ENCODE results near the gene PSMB11.

PSMB11 gene

DNA sequence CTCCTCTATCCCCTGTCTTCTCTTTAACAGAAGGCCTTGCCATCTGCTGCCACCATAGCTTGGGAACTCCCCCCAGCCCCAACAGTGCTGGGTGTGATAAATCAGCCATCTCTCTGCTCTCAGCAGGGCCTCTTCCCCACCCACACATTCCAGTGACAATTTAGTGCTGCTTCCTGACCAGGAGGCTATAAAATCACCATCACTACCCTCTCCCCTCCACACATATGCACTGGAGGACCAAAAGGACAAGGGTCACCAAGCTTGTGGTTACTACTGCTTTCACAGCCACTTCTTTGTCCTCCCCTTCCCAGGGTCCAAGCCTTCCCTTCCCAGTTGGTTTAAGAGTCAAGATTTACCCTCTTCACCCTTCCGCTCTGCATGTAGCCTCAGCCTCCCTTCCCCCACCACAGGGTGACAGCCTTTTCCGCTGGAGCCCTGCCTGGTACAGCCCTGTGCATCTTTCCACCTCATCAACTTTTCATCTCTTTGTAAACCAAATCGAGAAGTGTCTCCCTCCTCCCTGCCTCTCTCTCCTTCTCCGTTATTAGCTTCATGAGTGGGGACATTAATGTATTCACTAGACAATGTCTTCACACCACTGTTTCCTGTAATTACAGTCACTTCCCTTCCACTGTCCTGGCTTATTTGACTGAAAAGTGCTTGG is 16.7 kb upstream of the PSMB11 start:
- TF ChIP-seq FOXP2 (optimal IDR thresholded peaks at IDR 0.05; ENCODE audit: borderline replicate concordance, extremely low read depth, extremely low read length, insufficient read depth) (no peak), SIN3A (IDR thresholded peaks at IDR 0.05; ENCODE audit: borderline replicate concordance, insufficient read depth, low read length) (no peak)
- TF ChIP-seq, protein P1, sequence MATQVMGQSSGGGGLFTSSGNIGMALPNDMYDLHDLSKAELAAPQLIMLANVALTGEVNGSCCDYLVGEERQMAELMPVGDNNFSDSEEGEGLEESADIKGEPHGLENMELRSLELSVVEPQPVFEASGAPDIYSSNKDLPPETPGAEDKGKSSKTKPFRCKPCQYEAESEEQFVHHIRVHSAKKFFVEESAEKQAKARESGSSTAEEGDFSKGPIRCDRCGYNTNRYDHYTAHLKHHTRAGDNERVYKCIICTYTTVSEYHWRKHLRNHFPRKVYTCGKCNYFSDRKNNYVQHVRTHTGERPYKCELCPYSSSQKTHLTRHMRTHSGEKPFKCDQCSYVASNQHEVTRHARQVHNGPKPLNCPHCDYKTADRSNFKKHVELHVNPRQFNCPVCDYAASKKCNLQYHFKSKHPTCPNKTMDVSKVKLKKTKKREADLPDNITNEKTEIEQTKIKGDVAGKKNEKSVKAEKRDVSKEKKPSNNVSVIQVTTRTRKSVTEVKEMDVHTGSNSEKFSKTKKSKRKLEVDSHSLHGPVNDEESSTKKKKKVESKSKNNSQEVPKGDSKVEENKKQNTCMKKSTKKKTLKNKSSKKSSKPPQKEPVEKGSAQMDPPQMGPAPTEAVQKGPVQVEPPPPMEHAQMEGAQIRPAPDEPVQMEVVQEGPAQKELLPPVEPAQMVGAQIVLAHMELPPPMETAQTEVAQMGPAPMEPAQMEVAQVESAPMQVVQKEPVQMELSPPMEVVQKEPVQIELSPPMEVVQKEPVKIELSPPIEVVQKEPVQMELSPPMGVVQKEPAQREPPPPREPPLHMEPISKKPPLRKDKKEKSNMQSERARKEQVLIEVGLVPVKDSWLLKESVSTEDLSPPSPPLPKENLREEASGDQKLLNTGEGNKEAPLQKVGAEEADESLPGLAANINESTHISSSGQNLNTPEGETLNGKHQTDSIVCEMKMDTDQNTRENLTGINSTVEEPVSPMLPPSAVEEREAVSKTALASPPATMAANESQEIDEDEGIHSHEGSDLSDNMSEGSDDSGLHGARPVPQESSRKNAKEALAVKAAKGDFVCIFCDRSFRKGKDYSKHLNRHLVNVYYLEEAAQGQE (IDR thresholded peaks at IDR 0.05; ENCODE audit: insufficient read depth in 1 of 2, low read depth in 2 of 2, low read length in 2 of 2), result no peak

DNA sequence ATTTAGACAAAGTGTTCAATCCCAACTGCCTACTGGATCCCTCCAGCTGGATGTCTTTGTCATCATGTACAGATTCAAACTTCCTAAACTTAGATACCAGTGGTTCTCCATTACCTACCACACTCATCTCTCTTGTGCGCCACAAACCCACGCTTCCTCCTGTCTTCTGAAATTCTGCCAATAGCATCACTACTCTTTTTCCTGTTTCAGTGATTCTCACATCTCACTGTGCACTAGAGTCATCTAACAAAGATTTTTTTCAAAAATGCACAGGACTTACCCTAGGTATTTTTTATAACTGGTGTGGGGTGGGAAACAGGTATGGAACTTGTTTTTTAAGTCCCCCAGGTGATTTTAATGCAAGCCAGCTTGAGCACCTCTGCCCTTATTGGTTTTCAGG is 13.2 kb upstream of the PSMB11 start:
- TF ChIP-seq TAF1 (IDR thresholded peaks at IDR 0.05; ENCODE audit: borderline replicate concordance, insufficient read depth, low read length) (no peak), SIN3A (IDR thresholded peaks at IDR 0.05; ENCODE audit: borderline replicate concordance, insufficient read depth, low read length) (no peak), FOXP2 (optimal IDR thresholded peaks at IDR 0.05; ENCODE audit: borderline replicate concordance, extremely low read depth, extremely low read length, insufficient read depth) (no peak), POLR2AphosphoS5 (IDR thresholded peaks at IDR 0.05; ENCODE audit: low read depth, low read length) (no peak)
- TF ChIP-seq, protein P1 (IDR thresholded peaks at IDR 0.05; ENCODE audit: insufficient read depth in 1 of 2, low read depth in 2 of 2, low read length in 2 of 2), result no peak

- TF ChIP-seq, protein P1 (IDR thresholded peaks at IDR 0.05; ENCODE audit: insufficient read depth in 1 of 2, low read depth in 2 of 2, low read length in 2 of 2), result no peak
- TF ChIP-seq SIN3A (IDR thresholded peaks at IDR 0.05; ENCODE audit: borderline replicate concordance, insufficient read depth, low read length) (no peak), FOXP2 (optimal IDR thresholded peaks at IDR 0.05; ENCODE audit: borderline replicate concordance, extremely low read depth, extremely low read length, insufficient read depth) (no peak), POLR2AphosphoS5 (IDR thresholded peaks at IDR 0.05; ENCODE audit: low read depth, low read length) (no peak), TAF1 (IDR thresholded peaks at IDR 0.05; ENCODE audit: borderline replicate concordance, insufficient read depth, low read length) (no peak)
Observed at GRCh38 chr14:23030936-23031335, 11.1 kb upstream of the PSMB11 start.

GRCh38 chr14:23033251-23033727 is 8.7 kb upstream of the PSMB11 start:
- no peak for TF ChIP-seq SIN3A (IDR thresholded peaks at IDR 0.05; ENCODE audit: borderline replicate concordance, insufficient read depth, low read length)
- no peak for TF ChIP-seq TAF1 (IDR thresholded peaks at IDR 0.05; ENCODE audit: borderline replicate concordance, insufficient read depth, low read length)
- TF ChIP-seq FOXP2 (optimal IDR thresholded peaks at IDR 0.05; ENCODE audit: borderline replicate concordance, extremely low read depth, extremely low read length, insufficient read depth), result no peak
- TF ChIP-seq, protein P1 (IDR thresholded peaks at IDR 0.05; ENCODE audit: insufficient read depth in 1 of 2, low read depth in 2 of 2, low read length in 2 of 2), result no peak
- TF ChIP-seq POLR2AphosphoS5 (IDR thresholded peaks at IDR 0.05; ENCODE audit: low read depth, low read length), result no peak
